ENCODE results near the gene MTOR.
"Not testable (repeated sequence)": the region's sequence is repeated elsewhere in the genome, so short reads cannot be mapped to it uniquely, and the experiment has no call there.

DNA sequence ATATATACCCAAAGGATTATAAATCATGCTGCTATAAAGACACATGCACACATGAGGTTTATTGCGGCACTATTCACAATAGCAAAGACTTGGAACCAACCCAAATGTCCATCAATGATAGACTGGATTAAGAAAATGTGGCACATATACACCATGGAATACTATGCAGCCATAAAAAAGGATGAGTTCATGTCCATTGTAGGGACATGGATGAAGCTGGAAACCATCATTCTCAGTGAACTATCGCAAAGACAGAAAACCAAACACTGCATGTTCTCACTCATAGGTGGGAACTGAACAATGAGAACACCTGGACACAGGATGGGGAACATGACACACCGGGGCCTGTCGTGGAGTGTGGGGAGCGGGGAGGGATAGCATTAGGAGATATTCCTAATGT is 95.6 kb downstream of the MTOR start:
- not testable (repeated sequence) for TF ChIP-seq SIX5 (IDR thresholded peaks at IDR 0.05; ENCODE audit: low read depth, low read length); POLR2AphosphoS5 (IDR thresholded peaks at IDR 0.05; ENCODE audit: low read depth, low read length); SIN3A (conservative IDR thresholded peaks at IDR 0.05 in 1 of 2, IDR thresholded peaks at IDR 0.05 in 1 of 2; ENCODE audit: low read depth in 1 of 2, low read length in 2 of 2); EZH2 (IDR thresholded peaks at IDR 0.05; ENCODE audit: low read depth, low read length, severe bottlenecking); EP300 (IDR thresholded peaks at IDR 0.05; ENCODE audit: borderline replicate concordance in 1 of 2, low read depth in 2 of 2, low read length in 2 of 2)
- TF ChIP-seq, protein P1, sequence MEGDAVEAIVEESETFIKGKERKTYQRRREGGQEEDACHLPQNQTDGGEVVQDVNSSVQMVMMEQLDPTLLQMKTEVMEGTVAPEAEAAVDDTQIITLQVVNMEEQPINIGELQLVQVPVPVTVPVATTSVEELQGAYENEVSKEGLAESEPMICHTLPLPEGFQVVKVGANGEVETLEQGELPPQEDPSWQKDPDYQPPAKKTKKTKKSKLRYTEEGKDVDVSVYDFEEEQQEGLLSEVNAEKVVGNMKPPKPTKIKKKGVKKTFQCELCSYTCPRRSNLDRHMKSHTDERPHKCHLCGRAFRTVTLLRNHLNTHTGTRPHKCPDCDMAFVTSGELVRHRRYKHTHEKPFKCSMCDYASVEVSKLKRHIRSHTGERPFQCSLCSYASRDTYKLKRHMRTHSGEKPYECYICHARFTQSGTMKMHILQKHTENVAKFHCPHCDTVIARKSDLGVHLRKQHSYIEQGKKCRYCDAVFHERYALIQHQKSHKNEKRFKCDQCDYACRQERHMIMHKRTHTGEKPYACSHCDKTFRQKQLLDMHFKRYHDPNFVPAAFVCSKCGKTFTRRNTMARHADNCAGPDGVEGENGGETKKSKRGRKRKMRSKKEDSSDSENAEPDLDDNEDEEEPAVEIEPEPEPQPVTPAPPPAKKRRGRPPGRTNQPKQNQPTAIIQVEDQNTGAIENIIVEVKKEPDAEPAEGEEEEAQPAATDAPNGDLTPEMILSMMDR (IDR thresholded peaks at IDR 0.05; ENCODE audit: control extremely low read depth in 1 of 3, insufficient read depth in 1 of 3, low read depth in 1 of 3, low read length in 3 of 3): not testable (repeated sequence)

Data from H1 (cell line).